Measurements from ENCODE around the gene CCL14. TPM values are rescaled to one million over a fixed set of nuclear protein-coding genes. Genes with fewer than 3 reads are reported as not detected.

The CCL14 gene
- total and polyA plus RNA-seq, 2 of the 13 experiments (the other 11 are each of a cell fraction or from before 2014, with no cell fraction given), result 1.1 to 1.7 TPM

DNA sequence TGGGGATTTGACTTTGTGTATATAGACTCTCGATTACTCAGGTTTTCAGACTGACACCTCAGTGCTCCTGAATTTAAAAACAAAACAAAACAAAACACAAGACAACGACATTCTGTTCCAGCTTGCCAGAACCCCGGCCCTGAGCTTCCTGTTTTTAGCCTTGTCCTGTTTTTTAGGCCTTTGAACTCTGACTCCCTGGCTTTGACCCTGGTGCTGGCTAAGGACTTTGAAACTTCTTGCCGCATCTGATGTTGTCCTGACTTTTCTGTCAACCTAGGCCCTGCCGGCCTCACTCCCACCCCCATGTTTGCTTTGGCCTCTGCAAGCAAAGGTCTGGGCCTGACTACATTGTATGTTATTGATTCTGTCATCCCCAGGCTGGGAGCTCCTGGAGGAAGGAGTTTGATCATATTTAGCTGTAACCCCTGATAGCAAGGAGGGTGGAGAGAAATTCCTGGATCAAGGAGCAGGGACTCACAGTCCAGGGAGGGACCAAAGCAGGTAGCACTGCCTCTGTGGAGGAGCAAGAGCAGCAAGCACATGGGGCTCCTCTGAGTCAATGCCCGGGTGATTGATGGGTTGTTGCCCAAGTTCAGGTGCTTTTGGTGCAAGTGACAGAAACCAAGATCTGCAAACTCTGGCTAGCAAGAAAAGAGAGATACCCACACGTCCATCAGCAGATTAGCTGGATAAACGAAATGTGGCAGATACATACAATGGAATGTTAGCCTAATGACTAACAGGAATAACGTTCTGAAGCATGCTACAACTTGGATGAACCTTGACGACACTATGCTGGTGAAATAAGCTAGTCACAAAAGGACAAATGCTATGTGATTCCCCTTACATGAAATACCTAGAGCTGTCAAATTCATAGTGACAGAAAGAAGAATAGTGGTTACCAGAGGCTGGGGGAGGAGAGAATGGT is 12.9 kb downstream of the CCL14 start (continued):
- TF ChIP-seq ERF (CRISPR knock-in tag; IDR thresholded peaks at IDR 0.05) (peak; percentile 85), MYNN (CRISPR knock-in tag; IDR thresholded peaks at IDR 0.05; ENCODE audit: low read depth) (no peak), ZNF18 (CRISPR knock-in tag; IDR thresholded peaks at IDR 0.05; ENCODE audit: insufficient replicate concordance) (no peak), ATF3 (CRISPR knock-in tag; IDR thresholded peaks at IDR 0.05) (peak; percentile 80), GATAD1 (CRISPR knock-in tag; IDR thresholded peaks at IDR 0.05) (peak; percentile 50; the same call in 1 of the 2 replicates), GPN1 (CRISPR knock-in tag; IDR thresholded peaks at IDR 0.05; ENCODE audit: borderline replicate concordance) (no peak), ZNF775 (CRISPR knock-in tag; IDR thresholded peaks at IDR 0.05; ENCODE audit: borderline replicate concordance) (no peak), STAT5B (CRISPR knock-in tag; IDR thresholded peaks at IDR 0.05) (0 out of 2 replicates have a peak, but pooled peaks have one; percentile 35), CSRNP1 (CRISPR knock-in tag; IDR thresholded peaks at IDR 0.05) (no peak), ZNF260 (CRISPR knock-in tag; IDR thresholded peaks at IDR 0.05; ENCODE audit: borderline replicate concordance, low read depth) (no peak), SSRP1 (CRISPR knock-in tag; IDR thresholded peaks at IDR 0.05) (no peak), CBX2 (IDR thresholded peaks at IDR 0.05; ENCODE audit: low read depth, low read length) (no peak), CBX2 (CRISPR knock-in tag; IDR thresholded peaks at IDR 0.05; ENCODE audit: low read depth) (no peak), JARID2 (CRISPR knock-in tag; IDR thresholded peaks at IDR 0.05; ENCODE audit: insufficient replicate concordance) (no peak), CCAR2 (optimal IDR thresholded peaks at IDR 0.05; ENCODE audit: low read depth, low read length) (peak; percentile 69), ZUFSP (CRISPR knock-in tag; IDR thresholded peaks at IDR 0.05; ENCODE audit: borderline replicate concordance) (no peak), ZSCAN22 (CRISPR knock-in tag; IDR thresholded peaks at IDR 0.05) (no peak), KLF13 (CRISPR knock-in tag; IDR thresholded peaks at IDR 0.05) (no peak)
- TF ChIP-seq, protein P1, sequence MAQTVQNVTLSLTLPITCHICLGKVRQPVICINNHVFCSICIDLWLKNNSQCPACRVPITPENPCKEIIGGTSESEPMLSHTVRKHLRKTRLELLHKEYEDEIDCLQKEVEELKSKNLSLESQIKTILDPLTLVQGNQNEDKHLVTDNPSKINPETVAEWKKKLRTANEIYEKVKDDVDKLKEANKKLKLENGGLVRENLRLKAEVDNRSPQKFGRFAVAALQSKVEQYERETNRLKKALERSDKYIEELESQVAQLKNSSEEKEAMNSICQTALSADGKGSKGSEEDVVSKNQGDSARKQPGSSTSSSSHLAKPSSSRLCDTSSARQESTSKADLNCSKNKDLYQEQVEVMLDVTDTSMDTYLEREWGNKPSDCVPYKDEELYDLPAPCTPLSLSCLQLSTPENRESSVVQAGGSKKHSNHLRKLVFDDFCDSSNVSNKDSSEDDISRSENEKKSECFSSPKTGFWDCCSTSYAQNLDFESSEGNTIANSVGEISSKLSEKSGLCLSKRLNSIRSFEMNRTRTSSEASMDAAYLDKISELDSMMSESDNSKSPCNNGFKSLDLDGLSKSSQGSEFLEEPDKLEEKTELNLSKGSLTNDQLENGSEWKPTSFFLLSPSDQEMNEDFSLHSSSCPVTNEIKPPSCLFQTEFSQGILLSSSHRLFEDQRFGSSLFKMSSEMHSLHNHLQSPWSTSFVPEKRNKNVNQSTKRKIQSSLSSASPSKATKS (CRISPR knock-in tag; IDR thresholded peaks at IDR 0.05), result 0 out of 2 replicates have a peak, but pooled peaks have one; percentile 77
- TF ChIP-seq, protein P2, sequence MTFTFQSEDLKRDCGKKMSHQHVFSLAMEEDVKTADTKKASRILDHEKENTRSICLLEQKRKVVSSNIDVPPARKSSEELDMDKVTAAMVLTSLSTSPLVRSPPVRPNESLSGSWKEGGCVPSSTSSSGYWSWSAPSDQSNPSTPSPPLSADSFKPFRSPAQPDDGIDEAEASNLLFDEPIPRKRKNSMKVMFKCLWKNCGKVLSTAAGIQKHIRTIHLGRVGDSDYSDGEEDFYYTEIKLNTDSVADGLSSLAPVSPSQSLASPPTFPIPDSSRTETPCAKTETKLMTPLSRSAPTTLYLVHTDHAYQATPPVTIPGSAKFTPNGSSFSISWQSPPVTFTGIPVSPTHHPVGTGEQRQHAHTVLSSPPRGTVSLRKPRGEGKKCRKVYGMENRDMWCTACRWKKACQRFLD (CRISPR knock-in tag; IDR thresholded peaks at IDR 0.05; ENCODE audit: borderline replicate concordance), result no peak
